HL-60/S4 treated with phorbol 12-myristate 13-acetate at 8.2 ng/mL for 4 days and 3 days (cell line): ENCODE measurements around the gene SYT2.

Source experiments
- in situ Hi-C: fragments of 300-500 bp; cut with MboI; formaldehyde crosslinking; loops from 2 replicates; pipeline ENCODE4 v1.15.0; 2022; ENCODE audit warnings: low sequenced_read_pairs

SYT2 gene

GRCh38 chr1:202708456-202709275 lies 1.6 kb downstream of the SYT2 start:
- in situ Hi-C loops, result loop anchor here (25.0 kb wide), 2 partner anchors 246 to 521 kb away; partner anchors contain the start of gene LGR6

DNA sequence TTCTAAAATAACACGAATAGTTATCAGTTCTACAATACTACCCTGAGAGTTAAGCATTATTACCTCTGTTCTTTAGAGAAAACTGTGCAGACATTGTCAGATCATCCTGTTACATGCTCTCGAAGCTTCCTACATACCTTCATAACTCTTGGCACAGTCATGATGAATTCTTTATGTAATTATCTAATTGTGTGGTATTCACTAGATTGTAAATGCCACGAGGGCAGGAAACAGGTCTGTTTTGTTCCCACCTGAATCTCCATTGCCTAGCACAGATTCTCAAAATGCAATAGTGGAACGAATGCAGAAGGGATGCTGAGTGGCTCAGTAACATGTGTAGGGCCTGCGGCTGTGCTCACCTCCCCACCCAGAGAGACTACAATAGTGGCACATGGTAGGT lies 3.4 kb downstream of the SYT2 start:
- in situ Hi-C loops, result loop anchor here (25.0 kb wide), 2 partner anchors 245 to 520 kb away; partner anchors contain the start of gene LGR6

- in situ Hi-C loops, result loop anchor here (25.0 kb wide), 2 partner anchors 242 to 517 kb away; partner anchors contain the start of gene LGR6
Measured at GRCh38 chr1:202704601-202705000, 5.7 kb downstream of the SYT2 start.

DNA sequence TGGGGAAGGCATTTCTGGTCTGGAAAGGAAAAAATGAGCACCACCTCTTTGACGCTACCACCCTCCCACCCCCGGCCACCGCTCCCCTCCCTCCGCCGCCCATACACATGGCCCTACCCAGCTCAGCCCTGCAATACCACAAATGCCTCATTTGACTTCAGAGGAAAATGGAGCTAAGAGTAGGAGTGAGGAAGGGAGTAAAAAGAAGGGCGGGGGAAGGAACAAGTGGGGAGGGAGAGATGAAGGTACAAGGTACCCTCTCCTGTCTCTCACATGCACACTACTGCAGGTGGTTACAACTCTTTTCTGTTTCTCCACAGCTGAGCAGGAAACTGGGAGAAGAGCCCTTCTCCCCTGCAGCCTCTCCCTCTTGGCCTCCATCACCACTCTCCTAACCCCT lies 7.1 kb downstream of the SYT2 start:
- in situ Hi-C loops, result loop anchor here (25.0 kb wide), 2 partner anchors 241 to 516 kb away; partner anchors contain the start of gene LGR6

- in situ Hi-C loops, result loop anchor here (25.0 kb wide), 2 partner anchors 240 to 515 kb away; partner anchors contain the start of gene LGR6
Measured at GRCh38 chr1:202702088-202702487, 8.2 kb downstream of the SYT2 start.

GRCh38 chr1:202701200-202701599 lies 9.1 kb downstream of the SYT2 start:
- in situ Hi-C loops, result loop anchor here (25.0 kb wide), 2 partner anchors 239 to 514 kb away; partner anchors contain the start of gene LGR6

- in situ Hi-C loops, result loop anchor here (25.0 kb wide), 2 partner anchors 238 to 513 kb away; partner anchors contain the start of gene LGR6
Measured at GRCh38 chr1:202700061-202700460, 10.2 kb downstream of the SYT2 start.

DNA sequence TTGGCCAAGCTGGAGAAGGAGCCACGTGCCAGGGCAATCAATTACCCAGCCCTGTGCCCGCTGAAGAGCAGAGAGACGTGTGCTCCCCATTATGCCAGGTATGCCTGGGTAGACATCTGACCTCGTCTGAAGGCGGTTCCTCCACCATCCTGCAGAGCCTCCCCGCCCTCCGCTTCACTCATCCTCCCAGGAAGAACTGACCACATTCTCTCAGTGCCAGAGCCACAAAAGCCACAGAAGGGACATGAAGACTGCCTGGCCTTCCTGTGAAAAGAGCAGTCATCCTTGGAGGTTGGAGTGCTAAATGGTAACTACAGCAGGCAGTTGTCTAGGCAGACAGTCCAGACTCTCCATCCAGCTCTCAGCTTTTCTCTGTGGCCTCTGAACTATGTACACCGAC lies 12.0 kb downstream of the SYT2 start:
- in situ Hi-C loops, result no loop called here

GRCh38 chr1:202697038-202697437 lies 13.2 kb downstream of the SYT2 start:
- in situ Hi-C loops, result no loop called here

DNA sequence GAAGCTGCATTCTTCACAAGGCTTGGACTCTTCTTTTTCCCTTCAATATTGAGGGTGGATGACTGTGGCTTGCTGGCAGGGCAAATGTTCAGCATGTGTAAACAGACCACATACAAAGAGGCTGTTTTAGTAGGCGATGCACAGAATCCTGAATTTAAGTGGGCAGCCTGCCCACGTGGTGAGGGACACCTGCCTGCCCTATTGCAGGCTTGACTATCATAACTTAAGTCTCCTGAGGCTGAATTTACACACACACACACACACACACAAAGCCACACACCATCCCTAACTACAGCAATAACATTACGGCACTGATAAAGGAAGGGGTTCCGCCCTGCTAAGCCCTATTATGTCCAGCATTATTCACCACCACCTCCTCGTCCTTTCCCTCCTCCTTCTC lies 15.9 kb downstream of the SYT2 start:
- in situ Hi-C loops, result no loop called here

DNA sequence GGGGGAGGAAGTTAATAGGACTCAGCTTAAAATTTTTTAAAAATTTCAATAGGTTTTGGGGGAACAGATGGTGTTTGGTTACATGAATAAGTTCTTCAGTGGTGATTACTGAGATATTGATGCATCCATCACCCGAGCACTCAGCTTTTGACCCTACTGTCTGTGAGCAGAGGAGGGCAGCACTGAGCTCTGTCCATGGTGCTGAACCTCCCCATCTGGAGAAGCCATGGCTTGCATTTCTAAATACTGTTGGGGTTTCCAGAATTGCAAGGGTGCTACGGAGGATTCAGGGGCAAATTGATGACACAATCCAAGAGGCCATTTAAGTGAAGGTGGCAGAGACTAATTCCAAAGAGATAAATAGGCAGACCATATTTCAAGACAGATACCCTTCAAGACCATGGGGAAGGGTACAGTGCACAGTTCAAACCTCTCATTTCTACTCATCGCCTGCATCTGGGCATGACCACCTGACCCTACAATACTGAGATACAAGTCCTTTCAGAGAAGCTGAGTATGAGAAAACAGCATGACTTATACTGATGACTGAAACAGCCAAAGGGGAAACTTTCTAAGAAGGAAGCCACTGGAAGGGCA lies 17.2 kb downstream of the SYT2 start:
- in situ Hi-C loops, result no loop called here

DNA sequence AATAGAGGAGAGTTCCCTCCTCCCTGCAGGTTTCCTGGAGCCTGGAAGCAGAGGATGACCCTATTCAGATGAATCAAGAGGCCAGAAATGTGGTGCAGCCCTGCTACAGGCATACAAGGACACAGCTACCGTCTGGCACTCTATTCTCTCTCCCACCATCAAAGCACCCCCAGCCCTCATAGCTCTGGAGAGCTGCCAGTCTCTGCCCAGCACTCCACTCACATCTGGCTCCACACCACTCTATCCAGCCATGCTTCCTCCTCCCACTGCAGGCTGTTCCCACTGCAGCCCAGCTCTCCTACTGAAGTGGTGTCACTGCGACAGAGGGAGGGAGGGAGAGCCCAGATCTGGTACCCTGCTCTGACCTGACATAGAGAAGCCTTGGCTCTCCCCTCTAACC lies 18.4 kb downstream of the SYT2 start:
- in situ Hi-C loops, result no loop called here

DNA sequence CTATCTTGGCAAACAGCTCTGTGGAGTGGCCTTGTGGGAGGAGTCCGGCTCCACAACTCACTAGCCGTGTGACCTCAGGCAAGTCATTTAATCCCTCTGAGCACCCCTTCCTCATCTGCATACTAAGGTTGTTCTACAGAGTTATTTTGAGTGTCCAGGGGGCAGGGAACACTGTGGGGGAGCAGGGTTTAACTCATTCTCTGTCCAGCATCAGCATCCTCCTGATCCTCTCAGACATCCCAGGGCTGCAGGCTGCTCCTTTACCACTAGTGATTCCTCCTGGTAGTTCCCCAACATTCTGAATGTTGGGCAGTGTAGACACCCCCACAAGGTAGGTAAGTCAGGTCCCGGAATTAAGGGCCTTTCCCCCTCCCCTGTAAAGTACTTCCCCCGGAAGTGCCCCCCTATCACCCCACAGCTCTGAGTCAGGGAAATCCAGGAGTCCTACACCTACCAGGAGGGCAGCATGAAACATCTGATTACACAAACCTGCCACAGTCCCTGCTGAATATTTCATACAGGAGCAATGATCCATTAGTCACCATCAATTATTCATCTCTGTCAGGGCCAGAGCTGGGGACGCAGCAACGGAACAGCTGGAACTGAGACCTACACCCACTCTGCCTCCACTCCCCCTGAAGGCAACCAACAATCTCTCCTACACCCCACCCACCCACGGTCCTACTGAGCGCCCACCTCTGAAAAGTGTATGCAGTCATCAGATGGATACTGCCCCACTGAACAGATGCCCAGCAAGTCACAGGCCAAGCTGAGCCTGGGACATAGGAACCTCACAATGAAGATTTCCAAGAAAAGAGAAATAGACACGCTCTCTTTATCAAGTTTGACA lies 20.5 kb downstream of the SYT2 start:
- in situ Hi-C loops, result no loop called here

DNA sequence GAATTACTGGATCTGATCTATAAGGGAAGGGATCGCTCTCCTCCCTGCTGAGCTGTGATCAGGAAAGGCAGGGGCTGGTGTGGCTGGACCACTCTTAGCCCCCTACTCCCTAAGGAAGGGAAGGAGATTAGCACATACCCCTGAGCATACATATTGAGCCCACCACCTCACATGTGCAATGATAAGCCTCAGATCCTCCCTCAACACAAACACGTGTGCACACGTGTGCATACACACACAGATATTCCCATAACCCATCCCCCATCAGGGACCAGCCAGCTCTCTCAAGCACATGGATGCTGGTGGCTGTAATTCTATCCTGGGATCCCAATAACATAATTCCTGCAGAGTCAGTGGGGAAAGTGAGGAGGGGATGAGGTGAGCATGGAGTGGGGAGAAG lies 21.2 kb downstream of the SYT2 start:
- in situ Hi-C loops, result no loop called here

- in situ Hi-C loops, result no loop called here
Measured at GRCh38 chr1:202688401-202688800, 21.9 kb downstream of the SYT2 start.

- in situ Hi-C loops, result no loop called here
Measured at GRCh38 chr1:202687798-202688197, 22.5 kb downstream of the SYT2 start.

DNA sequence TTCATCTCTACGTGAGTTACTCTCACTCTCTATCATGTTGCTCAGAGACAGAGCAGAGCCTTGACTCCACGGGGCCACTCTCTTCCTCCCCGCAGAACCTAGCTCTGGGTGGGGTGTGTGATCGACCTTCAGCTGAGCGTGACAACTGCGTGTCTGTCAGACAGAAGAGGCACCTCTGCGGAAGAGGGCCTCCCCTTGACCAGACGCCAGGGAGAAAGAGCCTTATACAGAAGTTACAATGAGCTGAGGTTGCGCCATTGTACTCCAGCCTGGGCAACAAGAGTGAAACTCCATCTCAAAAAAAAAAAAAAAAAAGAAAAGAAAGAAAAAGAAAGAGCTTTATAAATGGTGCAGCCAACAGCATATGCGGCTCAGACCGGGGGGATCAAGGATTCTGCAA lies 22.9 kb downstream of the SYT2 start:
- in situ Hi-C loops, result no loop called here

DNA sequence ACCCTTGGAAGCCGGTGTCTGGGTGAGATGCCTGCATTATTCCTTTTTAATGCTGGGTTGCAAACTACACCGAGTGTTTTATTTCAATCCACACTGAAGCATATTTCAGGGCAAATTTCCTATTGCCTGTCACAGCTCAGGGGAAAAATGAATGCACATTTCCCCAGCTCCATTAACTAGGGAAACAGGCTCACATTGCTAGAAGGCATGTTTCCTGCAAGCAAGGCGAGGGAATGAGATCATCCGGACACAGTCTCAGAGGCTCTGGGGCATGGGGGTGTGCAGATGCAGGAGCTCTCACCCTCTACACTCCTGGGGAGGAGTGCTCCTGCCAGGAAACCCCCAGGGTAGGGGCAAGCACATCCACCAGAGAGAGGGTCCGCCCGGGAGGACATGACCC lies 24.6 kb downstream of the SYT2 start:
- in situ Hi-C loops, result no loop called here

DNA sequence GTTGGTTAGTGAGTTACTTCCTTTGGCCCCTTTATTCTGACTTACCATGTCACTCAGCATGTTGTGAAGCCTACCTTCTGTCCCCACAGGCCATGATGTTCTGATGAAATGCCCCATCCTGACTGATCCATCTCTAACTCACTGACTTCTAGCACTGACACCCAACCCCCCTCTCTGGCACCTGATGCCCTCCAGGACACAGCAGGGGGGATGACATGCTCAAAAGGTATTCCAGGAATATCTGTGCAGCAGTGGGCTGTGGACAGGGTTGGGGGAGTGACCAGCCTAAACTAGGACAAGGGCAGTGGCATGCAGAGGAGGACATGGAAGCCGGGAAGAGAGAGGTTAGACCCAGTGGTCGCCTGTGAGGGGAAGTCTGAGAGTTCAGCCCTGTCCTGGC lies 25.5 kb downstream of the SYT2 start:
- in situ Hi-C loops, result no loop called here

DNA sequence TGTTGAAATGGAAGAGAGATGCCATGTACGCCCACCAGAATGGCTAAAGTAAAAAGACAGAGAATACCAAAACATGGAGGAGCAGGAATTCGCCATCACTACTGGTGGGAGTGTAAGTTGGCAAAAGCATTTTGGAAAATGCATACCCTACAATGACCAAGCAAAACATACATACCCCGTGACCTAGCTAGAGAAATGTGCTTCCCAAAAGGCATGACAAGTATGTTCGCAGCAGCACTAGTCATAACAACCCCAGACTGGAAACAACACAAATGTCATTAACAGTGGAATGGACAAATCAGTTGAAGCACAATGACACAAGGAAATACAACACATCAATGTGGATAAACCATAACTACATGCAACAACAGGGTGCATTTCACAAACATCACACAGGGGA lies 27.2 kb downstream of the SYT2 start:
- in situ Hi-C loops, result no loop called here

DNA sequence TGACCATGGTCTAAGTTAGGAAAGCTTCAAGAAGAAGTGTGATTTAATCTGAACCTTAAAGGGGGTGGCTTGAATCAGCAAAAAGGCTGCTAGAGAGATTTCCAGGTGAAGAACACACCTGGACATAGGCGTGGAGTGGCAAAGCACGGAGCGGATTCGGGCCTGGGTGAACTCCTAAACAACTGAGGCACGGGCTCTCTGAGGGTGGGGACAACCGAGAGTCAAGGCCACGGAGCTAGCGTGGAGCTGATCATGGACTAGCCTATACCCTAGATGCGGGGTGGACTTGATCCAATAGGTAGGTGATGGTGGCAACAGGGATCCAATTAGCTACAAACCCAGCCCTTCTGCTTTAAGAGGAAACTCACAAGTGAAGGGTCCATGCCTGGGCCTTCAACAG lies 27.8 kb downstream of the SYT2 start:
- in situ Hi-C loops, result no loop called here
